ENCODE data around the gene NDUFS8.
"Not testable (repeated sequence)": the region's sequence is repeated elsewhere in the genome, so short reads cannot be mapped to it uniquely, and the experiment has no call there.

The NDUFS8 gene

DNA sequence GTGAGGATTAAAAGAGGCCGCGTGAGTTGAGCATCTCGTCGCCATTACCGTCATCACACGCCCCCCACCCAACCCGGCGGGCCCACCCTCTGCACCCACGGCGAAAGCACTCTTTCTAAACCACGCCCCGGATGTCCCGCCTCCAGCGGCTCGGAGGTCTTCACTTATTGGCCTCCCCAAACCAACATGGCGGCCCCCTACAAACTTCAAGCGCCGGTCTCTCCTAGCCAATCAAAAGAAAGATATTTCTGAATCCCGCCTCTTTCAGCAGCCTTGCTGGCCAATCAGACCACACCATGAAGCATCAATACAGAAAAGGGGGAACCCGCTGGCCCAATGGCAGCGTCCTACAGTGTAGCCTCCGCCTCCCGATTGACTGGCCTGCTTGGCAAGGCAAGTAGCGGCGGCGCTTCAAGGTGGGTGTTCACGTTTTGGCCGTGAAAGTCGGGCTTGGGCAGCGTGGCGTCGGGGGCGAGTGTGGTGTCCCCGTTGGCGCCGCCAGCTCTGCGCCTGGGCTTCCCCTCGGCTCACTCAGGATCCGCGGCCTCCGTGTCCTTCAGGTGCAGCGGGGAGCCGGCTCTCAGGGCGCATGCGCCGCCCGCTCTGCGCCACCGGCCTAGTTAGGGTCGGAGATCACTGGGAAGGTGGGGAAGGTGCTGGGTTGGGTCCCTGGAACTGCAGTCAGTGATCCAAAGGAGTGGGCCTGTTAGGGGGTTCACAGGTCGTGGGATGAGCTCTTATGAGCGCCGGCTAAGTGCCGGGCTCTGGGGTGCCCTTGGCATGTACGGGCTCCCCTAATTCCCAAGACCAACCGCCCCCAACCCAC is at the start of gene NDUFS8:
Gene NDUFS8, plus strand, starts transcription at position 364 of the 826 bp plus-strand sequence. CDS start 1,471 bp downstream, outside the sequence.
- peak; percentile 98 for DNase-seq

- not testable (repeated sequence) for DNase-seq
Measured at GRCh38 chr11:67981226-67981625, 49.3 kb upstream of the NDUFS8 start.

DNA sequence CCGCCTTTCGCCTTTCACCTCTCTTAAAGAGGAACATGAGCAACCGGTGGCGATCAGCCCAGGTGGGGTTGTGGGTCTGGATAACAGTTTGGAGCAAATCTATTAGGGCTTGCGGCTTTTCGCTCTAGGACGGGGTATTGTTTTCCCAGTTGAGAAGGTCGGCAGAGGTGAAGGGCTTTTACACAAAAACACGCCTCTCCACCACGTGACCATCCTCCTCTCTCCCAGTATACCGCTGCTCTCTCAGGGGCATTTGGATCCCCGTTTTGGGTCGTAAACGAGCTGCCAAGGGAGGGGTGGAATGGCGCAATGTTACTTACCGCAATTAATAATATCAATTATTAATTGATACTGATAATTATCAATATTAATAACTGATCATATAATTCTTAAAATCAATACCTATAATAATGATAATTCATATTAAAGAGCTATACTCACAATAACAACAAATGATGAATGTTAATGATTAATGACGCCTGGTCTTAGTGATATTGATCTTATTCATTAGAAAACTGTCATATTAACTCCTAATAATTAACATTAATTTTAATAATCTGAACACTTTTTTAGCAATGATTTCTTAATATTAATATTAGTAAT is 48.1 kb upstream of the NDUFS8 start:
- DNase-seq, result not testable (repeated sequence)

DNA sequence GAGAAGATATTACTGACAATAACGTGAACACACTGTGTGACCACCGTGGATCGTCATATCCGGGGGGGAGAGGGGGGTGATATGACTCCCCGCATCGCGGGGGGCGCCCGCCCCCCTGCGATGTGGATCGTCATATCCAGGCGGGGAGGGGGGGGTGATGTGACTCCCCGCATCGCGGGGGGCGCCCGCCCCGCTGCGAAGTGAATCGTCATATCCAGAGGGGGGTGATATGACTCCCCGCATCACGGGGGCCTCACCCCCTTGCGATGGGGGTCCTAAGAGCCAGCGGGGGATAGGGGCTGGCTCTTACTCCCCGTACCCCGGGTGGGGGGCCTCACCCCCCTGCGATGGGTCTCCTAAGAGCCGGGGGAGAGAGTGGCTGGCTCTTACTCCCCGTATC is 46.5 kb upstream of the NDUFS8 start:
- no peak for DNase-seq

GRCh38 chr11:67985302-67985701 is 45.2 kb upstream of the NDUFS8 start:
- DNase-seq, result not testable (repeated sequence)

GRCh38 chr11:67990546-67991346 is 39.7 kb upstream of the NDUFS8 start:
- DNase-seq, result not testable (repeated sequence)

DNA sequence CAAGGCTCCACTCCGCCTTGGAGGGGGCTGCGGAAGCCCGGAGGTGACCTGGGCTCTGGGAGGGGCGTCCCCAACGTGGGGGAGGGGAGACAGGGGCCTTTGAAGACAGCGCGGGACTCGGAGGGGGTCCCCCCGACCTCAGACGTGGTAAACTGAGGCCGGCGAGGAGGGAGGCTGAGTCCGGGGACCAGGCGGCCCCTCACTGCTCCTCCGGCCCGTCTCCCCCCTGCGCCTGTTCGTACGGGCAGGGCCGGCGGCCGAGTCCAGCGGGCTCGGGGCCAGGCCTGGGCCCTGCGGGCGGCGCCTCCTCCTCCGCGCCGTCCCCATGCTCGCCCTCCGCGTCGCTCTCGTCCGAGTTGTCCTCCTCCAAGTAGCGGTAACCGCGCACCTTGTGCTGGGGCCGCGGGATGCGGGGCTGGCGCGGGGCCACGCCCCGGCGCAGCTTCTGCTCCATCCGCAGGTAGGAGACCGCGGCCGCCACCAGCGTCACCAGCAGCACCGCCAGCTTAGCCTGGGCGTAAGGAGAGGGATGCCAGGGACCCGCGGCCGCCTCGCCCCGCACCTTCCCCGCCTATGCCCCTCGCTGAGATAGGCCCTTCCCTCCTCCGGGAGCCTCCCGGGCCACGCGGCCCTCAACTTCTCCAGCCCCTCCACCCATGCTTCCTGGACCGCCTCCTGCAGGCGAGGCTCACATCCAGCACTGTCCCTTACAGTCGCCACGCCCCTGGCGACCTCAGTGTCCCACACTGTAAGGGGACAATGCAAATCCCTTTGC is 38.9 kb upstream of the NDUFS8 start:
- DNase-seq, result not testable (repeated sequence)

DNA sequence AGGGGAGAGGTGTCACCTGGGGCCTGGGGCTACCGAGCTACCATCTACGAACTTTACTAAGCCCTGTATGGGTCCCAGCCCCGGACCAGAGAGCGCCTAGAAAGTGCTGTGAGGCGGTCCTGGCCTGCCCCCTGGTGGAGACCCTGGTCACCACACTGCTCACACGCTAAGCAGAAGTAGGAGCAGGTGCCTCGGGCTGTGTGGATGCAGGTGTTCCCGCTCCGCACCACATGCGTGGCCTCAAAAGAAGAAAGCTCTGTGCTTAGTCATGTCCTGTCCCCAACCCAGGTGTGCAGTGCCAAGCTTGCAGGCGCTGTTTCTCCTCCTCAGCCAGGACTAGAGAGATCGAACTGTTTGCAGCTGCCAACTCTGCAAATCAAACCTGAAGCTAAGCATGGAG is 36.7 kb upstream of the NDUFS8 start:
- DNase-seq, result peak; percentile 56

DNA sequence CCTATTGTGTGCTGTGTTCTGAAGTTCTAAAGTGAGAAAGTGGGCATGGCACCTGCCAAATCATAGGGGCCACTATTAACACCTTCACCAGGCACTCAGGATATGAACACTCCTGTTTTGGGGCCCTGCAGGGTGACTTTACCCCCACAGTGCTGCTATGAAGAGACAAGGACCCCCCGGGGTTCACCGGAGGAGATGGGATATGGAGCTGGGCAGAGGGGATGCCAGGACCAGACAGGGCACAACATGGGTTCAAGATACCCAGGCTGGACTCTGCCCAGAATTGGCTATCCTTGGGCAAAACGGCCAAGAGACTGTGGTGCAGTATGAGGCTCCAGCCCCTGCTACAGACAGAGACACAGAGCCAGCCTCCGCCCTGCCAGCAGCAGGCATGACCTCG is 36.1 kb upstream of the NDUFS8 start:
- not testable (repeated sequence) for DNase-seq

GRCh38 chr11:67995129-67995528 is 35.4 kb upstream of the NDUFS8 start:
- DNase-seq, result not testable (repeated sequence)

- not testable (repeated sequence) for DNase-seq
Measured at GRCh38 chr11:67995579-67995978, 34.9 kb upstream of the NDUFS8 start.

- DNase-seq, result no peak
Measured at GRCh38 chr11:67996051-67996450, 34.4 kb upstream of the NDUFS8 start.

DNA sequence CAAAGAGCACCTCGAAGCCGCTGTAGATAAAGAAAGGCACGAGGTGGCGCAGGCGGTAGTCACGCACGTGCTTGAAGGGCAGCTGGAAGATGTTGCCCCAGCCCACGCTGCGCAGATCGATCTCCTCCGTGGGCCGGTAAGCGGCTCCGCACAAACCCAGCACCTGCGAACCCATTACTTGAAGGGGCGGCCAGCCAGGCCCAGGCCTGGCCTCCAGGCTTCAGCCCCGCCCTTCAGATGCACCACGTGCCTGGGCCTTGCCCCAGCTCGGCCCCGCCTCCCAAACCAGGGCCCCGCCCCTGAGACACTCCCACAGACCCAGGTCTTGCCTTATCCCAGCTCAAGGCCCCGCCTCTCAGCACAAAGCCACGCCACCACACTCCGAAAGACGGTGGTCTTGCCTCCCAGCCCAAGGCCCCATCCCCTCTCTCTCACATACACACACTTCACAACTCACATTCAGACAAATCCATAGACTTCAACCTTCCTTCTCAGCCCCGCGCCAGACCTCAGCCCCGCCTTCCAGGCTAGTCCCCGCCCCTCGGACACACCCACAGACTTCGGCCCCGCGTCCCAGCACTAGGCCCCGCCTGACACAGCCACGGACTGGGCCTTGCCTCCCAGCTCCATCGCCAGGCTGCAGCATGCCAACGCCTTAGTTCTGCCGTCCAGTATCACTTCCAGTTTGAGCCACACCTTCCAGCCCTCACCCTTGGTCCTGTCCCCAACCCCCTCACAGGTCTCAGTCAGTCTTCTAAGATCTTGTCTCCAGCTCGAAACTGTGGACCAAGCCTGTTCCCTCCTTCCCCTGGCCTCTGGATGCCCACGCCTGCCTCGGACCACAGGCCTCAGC is 33.6 kb upstream of the NDUFS8 start:
- peak; percentile 41 for DNase-seq

- no peak for DNase-seq
Measured at GRCh38 chr11:67997475-67997921, 33.0 kb upstream of the NDUFS8 start.

GRCh38 chr11:67998150-67999045 is 32.1 kb upstream of the NDUFS8 start:
- peak; percentile 36 for DNase-seq

DNA sequence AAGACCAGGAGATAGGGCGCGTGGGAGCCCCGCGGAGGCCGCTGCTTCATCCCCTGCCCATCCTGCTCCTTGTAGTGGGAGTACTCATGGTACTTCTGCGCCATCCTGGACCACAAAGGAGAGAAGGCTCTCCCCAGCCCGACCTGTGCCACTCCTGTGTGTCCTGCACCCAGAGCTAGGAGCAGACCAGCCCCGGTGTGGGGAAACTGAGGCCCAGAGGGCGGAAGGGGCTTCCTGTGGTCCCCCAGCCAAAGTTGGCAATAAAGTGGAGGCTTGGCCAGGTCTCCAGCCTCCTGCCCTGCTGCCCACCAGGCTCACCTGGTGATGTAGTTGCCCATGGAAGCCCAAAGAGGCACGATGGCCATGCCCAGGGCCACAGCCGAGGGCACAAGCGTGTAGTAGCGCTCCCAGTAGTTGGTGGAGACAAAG is 31.3 kb upstream of the NDUFS8 start:
- no peak for DNase-seq

GRCh38 chr11:67999704-68000103 is 30.8 kb upstream of the NDUFS8 start:
- DNase-seq, result no peak

DNA sequence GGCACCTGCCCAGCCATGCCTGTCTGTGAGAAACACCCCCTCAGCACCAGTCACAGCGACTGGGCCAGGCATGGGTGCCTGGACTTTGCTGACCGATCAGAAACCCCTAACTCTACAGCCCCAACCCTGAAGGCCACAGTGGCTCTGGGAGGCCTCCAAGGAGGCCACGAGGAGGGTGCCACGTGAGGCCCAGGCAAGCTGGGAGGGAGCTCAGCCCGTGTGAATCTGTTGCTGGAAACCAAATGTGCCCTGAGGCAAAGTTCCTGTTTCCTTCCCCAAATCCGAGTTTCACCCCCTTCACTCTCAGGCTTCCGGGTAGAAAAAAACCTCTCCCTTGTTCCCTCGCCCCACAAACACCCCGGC is 27.9 kb upstream of the NDUFS8 start:
- no peak for DNase-seq

GRCh38 chr11:68002938-68003845 is 27.3 kb upstream of the NDUFS8 start:
- peak; percentile 37 for DNase-seq

Measured in activated CD4-positive, alpha-beta T cell treated with anti-CD3 and anti-CD28 coated beads, Interleukin-2, Interleukin-6, amounts not matched to agents 100 ng/mL and 50 ng/mL, durations not matched to agents 16 hours and 8 hours (primary cell).